Astrocyte of the cerebellum (primary cell): ENCODE results near the gene COL25A1.

Source experiments
- DNase-seq: peaks from one replicate; pipeline ENCODE4 v3.0.0-alpha.2; 2011; ENCODE audit warnings: low read depth
- H3K4me3 ChIP-seq: 2 replicates; pipeline ENCODE4 v1.5.1; 2011; ENCODE audit warnings: mild to moderate bottlenecking, low read depth, low read length, moderate library complexity
- in situ Hi-C: cut with HindIII; loops from 2 replicates; pipeline ENCODE4 v1.10.0; 2017; ENCODE audit warnings: low sequenced_read_pairs
- TF ChIP-seq, protein P1 (sequence below): IDR thresholded peaks from 2 replicates; pipeline ENCODE4 v1.5.1; 2012; ENCODE audit warnings: low read length, low read depth, moderate library complexity, mild to moderate bottlenecking; ENCODE audit errors: missing control alignments

Gene COL25A1

DNA sequence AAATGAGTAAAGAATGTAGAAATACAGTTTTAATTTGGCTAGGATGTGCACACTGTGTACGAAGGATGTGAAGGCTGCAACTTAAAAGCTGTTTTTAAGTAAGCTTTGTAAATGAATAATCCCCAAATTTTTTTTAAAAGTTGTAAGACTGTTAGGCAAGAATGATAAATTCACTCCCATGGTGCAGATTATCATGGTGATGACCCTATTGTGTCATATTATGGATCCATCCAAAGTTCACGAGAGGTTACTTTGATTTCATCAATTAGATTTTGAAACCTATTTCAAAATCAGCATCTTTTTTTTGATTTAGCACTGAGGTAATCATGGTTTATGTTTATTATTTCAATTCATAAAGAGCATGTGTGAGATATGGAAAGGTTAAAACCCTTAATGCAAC is 476.7 kb downstream of the COL25A1 start:
- in situ Hi-C loops: loop anchor here (5.0 kb wide), 1 partner anchor 587 kb away; no protein-coding TSS in a partner anchor
- TF ChIP-seq, protein P1, sequence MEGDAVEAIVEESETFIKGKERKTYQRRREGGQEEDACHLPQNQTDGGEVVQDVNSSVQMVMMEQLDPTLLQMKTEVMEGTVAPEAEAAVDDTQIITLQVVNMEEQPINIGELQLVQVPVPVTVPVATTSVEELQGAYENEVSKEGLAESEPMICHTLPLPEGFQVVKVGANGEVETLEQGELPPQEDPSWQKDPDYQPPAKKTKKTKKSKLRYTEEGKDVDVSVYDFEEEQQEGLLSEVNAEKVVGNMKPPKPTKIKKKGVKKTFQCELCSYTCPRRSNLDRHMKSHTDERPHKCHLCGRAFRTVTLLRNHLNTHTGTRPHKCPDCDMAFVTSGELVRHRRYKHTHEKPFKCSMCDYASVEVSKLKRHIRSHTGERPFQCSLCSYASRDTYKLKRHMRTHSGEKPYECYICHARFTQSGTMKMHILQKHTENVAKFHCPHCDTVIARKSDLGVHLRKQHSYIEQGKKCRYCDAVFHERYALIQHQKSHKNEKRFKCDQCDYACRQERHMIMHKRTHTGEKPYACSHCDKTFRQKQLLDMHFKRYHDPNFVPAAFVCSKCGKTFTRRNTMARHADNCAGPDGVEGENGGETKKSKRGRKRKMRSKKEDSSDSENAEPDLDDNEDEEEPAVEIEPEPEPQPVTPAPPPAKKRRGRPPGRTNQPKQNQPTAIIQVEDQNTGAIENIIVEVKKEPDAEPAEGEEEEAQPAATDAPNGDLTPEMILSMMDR: no peak
- DNase-seq: no peak
- H3K4me3 ChIP-seq: no peak overlapping the region

GRCh38 chr4:108821351-108821930 is 481.0 kb downstream of the COL25A1 start:
- H3K4me3 ChIP-seq: no peak overlapping the region
- TF ChIP-seq, protein P1: no peak
- in situ Hi-C loops: no loop called here
- no peak for DNase-seq

DNA sequence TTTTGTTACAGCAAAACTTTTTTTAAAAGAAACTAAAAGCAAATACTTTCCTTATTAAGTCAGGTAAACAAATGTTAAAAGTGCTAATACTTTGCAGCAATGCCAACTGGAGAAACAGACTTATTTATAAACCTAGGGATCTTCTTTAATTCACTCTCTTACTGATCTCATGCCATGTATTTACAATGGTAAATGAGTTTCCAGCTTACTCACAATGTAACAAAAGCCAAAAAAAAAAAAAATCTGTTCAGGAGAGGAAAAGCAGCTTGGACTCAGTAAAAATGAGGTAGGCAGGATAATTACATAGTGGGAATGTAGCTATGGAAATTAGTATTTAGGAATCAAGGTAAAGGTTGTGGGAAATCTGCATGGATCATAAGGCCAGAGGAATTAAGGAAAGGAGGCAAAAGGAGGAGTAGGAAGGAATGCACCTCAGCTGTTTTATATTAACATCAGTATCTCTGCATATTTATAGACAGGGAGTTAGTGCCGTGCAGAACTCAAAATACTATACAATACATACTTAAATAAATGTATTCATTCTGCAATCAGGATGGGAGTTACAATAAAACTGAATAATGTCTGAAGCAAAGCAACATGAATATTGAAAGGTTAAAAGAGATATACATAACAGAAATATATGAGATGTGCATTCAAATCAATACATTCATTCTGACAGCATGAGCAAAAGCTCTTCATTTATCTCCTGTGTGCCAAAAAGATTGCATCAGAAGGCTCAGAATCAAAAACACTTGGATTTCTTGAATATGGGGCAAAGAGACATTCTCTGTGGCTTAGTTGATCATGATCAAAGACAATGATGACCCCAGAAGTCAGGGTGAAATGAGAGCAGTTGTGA is 481.7 kb downstream of the COL25A1 start:
- no peak overlapping the region for H3K4me3 ChIP-seq
- TF ChIP-seq, protein P1: no peak
- no peak for DNase-seq
- in situ Hi-C loops: no loop called here

DNA sequence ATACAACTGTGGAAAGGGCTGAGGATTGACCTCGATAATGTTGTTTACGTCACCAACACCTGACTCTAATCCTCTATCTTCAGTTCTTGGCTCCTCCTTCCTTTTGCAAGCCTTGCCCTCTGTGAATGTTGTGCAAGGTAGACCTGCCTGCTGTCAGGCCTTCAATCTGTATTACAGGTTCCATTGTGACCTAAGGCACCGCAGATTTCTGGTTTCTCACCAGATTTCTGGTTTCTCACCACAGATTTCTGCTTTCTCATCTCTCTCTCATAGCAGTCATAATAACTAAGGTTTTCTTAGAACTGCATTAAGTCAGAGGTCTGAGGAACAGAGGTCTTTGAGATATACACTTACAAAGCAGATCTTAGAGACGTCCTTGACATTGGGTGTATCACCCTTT is 488.1 kb downstream of the COL25A1 start:
- H3K4me3 ChIP-seq: no peak overlapping the region
- TF ChIP-seq, protein P1: no peak
- DNase-seq: no peak
- in situ Hi-C loops: no loop called here

DNA sequence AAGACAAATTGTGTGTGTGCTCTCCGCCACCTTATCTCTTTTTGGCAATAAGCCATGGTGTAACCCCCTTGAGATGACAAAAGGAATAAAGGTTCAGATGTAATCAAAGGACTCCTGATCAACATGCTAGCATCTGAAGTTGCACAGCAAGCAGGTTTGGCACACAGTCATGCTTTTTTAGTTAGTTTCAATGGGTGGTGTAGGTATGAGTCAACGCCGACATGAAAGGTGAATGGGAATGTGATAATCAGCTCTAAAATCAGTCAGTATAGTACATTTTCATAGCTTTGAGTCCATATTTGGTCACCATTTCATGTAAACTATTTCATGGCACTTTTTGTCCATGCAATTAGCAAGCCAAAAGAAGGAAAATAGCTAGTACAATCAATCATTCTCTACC is 489.2 kb downstream of the COL25A1 start:
- DNase-seq: no peak
- no peak overlapping the region for H3K4me3 ChIP-seq
- TF ChIP-seq, protein P1: no peak
- in situ Hi-C loops: no loop called here

GRCh38 chr4:108811486-108811885 is 491.0 kb downstream of the COL25A1 start:
- TF ChIP-seq, protein P1: no peak
- no peak for DNase-seq
- in situ Hi-C loops: no loop called here
- no peak overlapping the region for H3K4me3 ChIP-seq
